ENCODE results near the gene C10orf71.

C10orf71 gene

GRCh38 chr10:49356944-49357343 lies 58.0 kb downstream of the C10orf71 start:
- Histone ChIP-seq H3K36me3 (ENCODE audit: control insufficient read depth, low read length) (no peaks in the 10 kb centered on the region), H3K4me3 (ENCODE audit: low read length) (no peak overlapping the region), H3K27ac (ENCODE audit: low read depth, low read length) (no peak overlapping the region), H3K4me1 (ENCODE audit: control insufficient read depth, low read length) (no peaks in the 10 kb centered on the region), H3K9me2 (replicated peaks; ENCODE audit: control insufficient read depth, low read length) (no peaks in the 10 kb centered on the region), H3F3A (ENCODE audit: control insufficient read depth, insufficient read depth) (no peaks in the 10 kb centered on the region), H3K79me2 (ENCODE audit: control insufficient read depth, low read length) (no peaks in the 10 kb centered on the region), H3K9me3 (ENCODE audit: control insufficient read depth, insufficient read depth, low read length) (no peaks in the 10 kb centered on the region), H4K20me1 (ENCODE audit: control insufficient read depth, insufficient read depth, low read depth, low read length) (no peaks in the 10 kb centered on the region), H3K27me3 (ENCODE audit: control insufficient read depth, low read length) (no peaks in the 10 kb centered on the region), H3K4me2 (ENCODE audit: low read length) (no peak overlapping the region)
- TF ChIP-seq EZH2phosphoT487 (IDR thresholded peaks at IDR 0.05; ENCODE audit: borderline replicate concordance, low read length), result no peak
- TF ChIP-seq, protein P1, sequence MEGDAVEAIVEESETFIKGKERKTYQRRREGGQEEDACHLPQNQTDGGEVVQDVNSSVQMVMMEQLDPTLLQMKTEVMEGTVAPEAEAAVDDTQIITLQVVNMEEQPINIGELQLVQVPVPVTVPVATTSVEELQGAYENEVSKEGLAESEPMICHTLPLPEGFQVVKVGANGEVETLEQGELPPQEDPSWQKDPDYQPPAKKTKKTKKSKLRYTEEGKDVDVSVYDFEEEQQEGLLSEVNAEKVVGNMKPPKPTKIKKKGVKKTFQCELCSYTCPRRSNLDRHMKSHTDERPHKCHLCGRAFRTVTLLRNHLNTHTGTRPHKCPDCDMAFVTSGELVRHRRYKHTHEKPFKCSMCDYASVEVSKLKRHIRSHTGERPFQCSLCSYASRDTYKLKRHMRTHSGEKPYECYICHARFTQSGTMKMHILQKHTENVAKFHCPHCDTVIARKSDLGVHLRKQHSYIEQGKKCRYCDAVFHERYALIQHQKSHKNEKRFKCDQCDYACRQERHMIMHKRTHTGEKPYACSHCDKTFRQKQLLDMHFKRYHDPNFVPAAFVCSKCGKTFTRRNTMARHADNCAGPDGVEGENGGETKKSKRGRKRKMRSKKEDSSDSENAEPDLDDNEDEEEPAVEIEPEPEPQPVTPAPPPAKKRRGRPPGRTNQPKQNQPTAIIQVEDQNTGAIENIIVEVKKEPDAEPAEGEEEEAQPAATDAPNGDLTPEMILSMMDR (IDR thresholded peaks at IDR 0.05; ENCODE audit: low read depth, low read length, poor library complexity, severe bottlenecking), result no peak

GRCh38 chr10:49357910-49358309 lies 58.9 kb downstream of the C10orf71 start:
- H3K4me1 ChIP-seq (ENCODE audit: control insufficient read depth, low read length), result no peaks in the 10 kb centered on the region
- TF ChIP-seq, protein P1 (IDR thresholded peaks at IDR 0.05; ENCODE audit: low read depth, low read length, poor library complexity, severe bottlenecking), result no peak
- no peak for TF ChIP-seq EZH2phosphoT487 (IDR thresholded peaks at IDR 0.05; ENCODE audit: borderline replicate concordance, low read length)
- no peaks in the 10 kb centered on the region for H4K20me1 ChIP-seq (ENCODE audit: control insufficient read depth, insufficient read depth, low read depth, low read length)
- H3K9me2 ChIP-seq (replicated peaks; ENCODE audit: control insufficient read depth, low read length), result no peaks in the 10 kb centered on the region
- no peaks in the 10 kb centered on the region for H3K79me2 ChIP-seq (ENCODE audit: control insufficient read depth, low read length)
- H3K27me3 ChIP-seq (ENCODE audit: control insufficient read depth, low read length), result no peaks in the 10 kb centered on the region
- no peak overlapping the region for H3K4me3 ChIP-seq (ENCODE audit: low read length)
- no peaks in the 10 kb centered on the region for H3F3A ChIP-seq (ENCODE audit: control insufficient read depth, insufficient read depth)
- H3K36me3 ChIP-seq (ENCODE audit: control insufficient read depth, low read length), result no peaks in the 10 kb centered on the region
- no peak overlapping the region for H3K4me2 ChIP-seq (ENCODE audit: low read length)
- no peaks in the 10 kb centered on the region for H3K9me3 ChIP-seq (ENCODE audit: control insufficient read depth, insufficient read depth, low read length)
- no peak overlapping the region for H3K27ac ChIP-seq (ENCODE audit: low read depth, low read length)

DNA sequence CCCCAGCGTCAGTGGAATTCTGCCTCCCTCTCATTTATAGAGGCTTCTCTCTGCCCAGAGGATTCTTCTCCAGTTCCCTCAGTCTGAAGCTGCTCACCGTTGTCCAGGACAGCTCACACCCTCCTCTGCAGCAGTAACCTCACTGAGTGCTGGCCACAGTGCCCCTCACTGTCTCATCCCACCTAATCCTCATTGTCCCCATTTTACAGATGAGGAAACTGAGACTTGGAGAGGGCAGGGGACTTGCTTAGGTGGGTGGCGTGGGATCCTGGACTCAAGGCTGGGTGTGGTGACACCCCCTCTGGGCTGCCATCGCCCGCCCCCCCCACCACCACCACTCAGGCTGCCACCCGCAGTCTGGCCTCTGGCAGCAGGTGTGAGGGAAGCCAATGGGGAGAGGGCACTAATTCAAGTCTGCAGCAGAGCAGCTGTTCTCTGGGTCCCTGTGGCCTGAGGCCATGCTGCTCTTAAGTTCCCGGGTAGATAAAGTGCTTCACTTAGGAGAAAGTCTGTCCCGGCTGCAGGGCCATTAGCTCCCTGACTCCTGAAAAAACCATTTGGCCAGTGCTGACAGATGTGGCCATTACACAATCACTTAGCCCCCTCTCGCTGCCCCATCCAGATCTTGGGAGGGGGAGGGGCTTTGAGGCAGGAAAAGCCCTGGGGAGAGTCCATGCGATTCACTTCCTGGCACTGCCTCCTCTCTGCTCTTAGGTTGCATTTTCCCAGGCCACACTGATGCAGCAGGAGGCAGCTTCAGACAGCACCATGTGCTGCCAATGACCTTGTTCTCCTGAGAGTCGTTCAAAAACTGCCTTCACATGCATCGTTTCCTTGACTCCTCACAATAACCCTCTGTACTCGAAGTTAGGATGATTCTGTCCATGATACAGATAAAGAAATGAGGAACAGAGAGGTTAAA lies 60.6 kb downstream of the C10orf71 start:
- H3K79me2 ChIP-seq (ENCODE audit: control insufficient read depth, low read length), result no peaks in the 10 kb centered on the region
- no peaks in the 10 kb centered on the region for H3F3A ChIP-seq (ENCODE audit: control insufficient read depth, insufficient read depth)
- no peaks in the 10 kb centered on the region for H4K20me1 ChIP-seq (ENCODE audit: control insufficient read depth, insufficient read depth, low read depth, low read length)

More for the DNA sequence above, 60.6 kb downstream of the C10orf71 start:
- Histone ChIP-seq H3K36me3 (ENCODE audit: control insufficient read depth, low read length) (no peaks in the 10 kb centered on the region), H3K4me2 (ENCODE audit: low read length) (no peak overlapping the region), H3K27ac (ENCODE audit: low read depth, low read length) (no peak overlapping the region), H3K27me3 (ENCODE audit: control insufficient read depth, low read length) (no peaks in the 10 kb centered on the region), H3K4me3 (ENCODE audit: low read length) (no peak overlapping the region), H3K9me2 (replicated peaks; ENCODE audit: control insufficient read depth, low read length) (no peaks in the 10 kb centered on the region), H3K9me3 (ENCODE audit: control insufficient read depth, insufficient read depth, low read length) (no peaks in the 10 kb centered on the region), H3K4me1 (ENCODE audit: control insufficient read depth, low read length) (no peaks in the 10 kb centered on the region)
- TF ChIP-seq, protein P1 (IDR thresholded peaks at IDR 0.05; ENCODE audit: low read depth, low read length, poor library complexity, severe bottlenecking), result no peak
- no peak for TF ChIP-seq EZH2phosphoT487 (IDR thresholded peaks at IDR 0.05; ENCODE audit: borderline replicate concordance, low read length)

Data from DOHH2 (cell line).